ENCODE measurements around the gene LAMTOR1.

- TF ChIP-seq POLR2A (IDR thresholded peaks at IDR 0.05; ENCODE audit: low read depth, low read length) (no peak), CTCF (IDR thresholded peaks at IDR 0.05; ENCODE audit: extremely low read depth in 1 of 2, insufficient read depth in 1 of 2, low read depth in 1 of 2, low read length in 2 of 2) (no peak), POLR2AphosphoS5 (IDR thresholded peaks at IDR 0.05; ENCODE audit: insufficient read depth, low read depth, low read length) (no peak), GATA2 (IDR thresholded peaks at IDR 0.05; ENCODE audit: insufficient read depth, insufficient read length, low read depth, low read length) (no peak), FOS (IDR thresholded peaks at IDR 0.05; ENCODE audit: borderline replicate concordance, insufficient read depth, low read length) (no peak), EZH2 (IDR thresholded peaks at IDR 0.05; ENCODE audit: borderline replicate concordance, low read depth, low read length, severe bottlenecking) (no peak)
Measured at GRCh38 chr11:72138821-72139390, 35.8 kb upstream of the LAMTOR1 start.
